HepG2 (cell line): ENCODE data around the gene TREH. TPM values are rescaled to one million over a fixed set of nuclear protein-coding genes. Genes with fewer than 3 reads are reported as not detected.

ENCODE experiments used
- FOSL2 ChIP-seq: sonication (generic); formaldehyde crosslinking; IDR thresholded peaks from 2 replicates; pipeline ENCODE4 v1.4.0; 2020; ENCODE audit warnings: missing genetic modification reagents
- KDM2A ChIP-seq: sonication (generic); formaldehyde crosslinking; IDR thresholded peaks from 2 replicates; pipeline ENCODE4 v1.4.0; 2020; ENCODE audit warnings: low read depth, missing genetic modification reagents, borderline replicate concordance
- KLF16 ChIP-seq, 2 experiments: sonication (generic) in 1 of 2; formaldehyde crosslinking in 1 of 2; IDR thresholded peaks; 2 replicates each; pipeline versions ENCODE4 v1.6.1 to v1.8.0; 2016 to 2023; ENCODE audit warnings: missing genetic modification reagents in 2 of 2, missing compliant biosample characterization in 1 of 2
- SMARCE1 ChIP-seq: fragments of 450-650 bp; IDR thresholded peaks from 2 replicates; pipeline ENCODE4 v1.6.1; 2017; ENCODE audit warnings: borderline replicate concordance
- ZNF556 ChIP-seq: sonication (generic); formaldehyde crosslinking; IDR thresholded peaks from 2 replicates; pipeline ENCODE4 v1.4.0; 2020; ENCODE audit warnings: mild to moderate bottlenecking, missing genetic modification reagents, borderline replicate concordance
- polyA plus RNA-seq, 8 experiments: library from polyadenylated mRNA; depleted of rRNA in 3 of 8; stranded (reverse) in 7 of 8; unstranded in 1 of 8; fragments of >200 nt; fragmentation: Illumina TruSeq in 4 of 8; extraction: Trizol in 4 of 8; gene quantifications; 2 replicates each; pipeline versions ENCODE4 v1.2.1 to v1.2.3, GENCODE V29; 2011 to 2016; ENCODE audit warnings: low read depth in 4 of 8, missing spikeins in 1 of 8, mixed read lengths in 1 of 8; ENCODE audit not compliant: insufficient read depth in 1 of 8
- total RNA-seq, 5 experiments: library from RNA; depleted of rRNA; stranded (reverse); fragments of >200 nt; fragmentation: Illumina TruSeq; extraction: Trizol; gene quantifications; 2 replicates each; pipeline ENCODE4 v1.2.3, GENCODE V29; 2016; ENCODE audit warnings: low read depth in 1 of 5
- TF ChIP-seq, protein P1 (sequence below): sonication (generic); formaldehyde crosslinking; IDR thresholded peaks from 2 replicates; pipeline ENCODE4 v1.5.1; 2020; ENCODE audit warnings: missing genetic modification reagents, mild to moderate bottlenecking, borderline replicate concordance
- TF ChIP-seq, protein P2 (sequence below): sonication (generic); formaldehyde crosslinking; IDR thresholded peaks from 2 replicates; pipeline ENCODE4 v1.4.0; 2020; ENCODE audit warnings: mild to moderate bottlenecking, missing genetic modification reagents, borderline replicate concordance
- TF ChIP-seq, protein P3 (sequence below): sonication (generic); formaldehyde crosslinking; IDR thresholded peaks from 2 replicates; pipeline ENCODE4 v1.8.1; 2023; ENCODE audit warnings: mild to moderate bottlenecking, inconsistent platforms, moderate library complexity, missing genetic modification reagents, borderline replicate concordance

The TREH gene
- total and polyA plus RNA-seq, 2 of the 13 experiments (the other 11 are each of a cell fraction or from before 2014, with no cell fraction given): 0.53 to 0.86 TPM

DNA sequence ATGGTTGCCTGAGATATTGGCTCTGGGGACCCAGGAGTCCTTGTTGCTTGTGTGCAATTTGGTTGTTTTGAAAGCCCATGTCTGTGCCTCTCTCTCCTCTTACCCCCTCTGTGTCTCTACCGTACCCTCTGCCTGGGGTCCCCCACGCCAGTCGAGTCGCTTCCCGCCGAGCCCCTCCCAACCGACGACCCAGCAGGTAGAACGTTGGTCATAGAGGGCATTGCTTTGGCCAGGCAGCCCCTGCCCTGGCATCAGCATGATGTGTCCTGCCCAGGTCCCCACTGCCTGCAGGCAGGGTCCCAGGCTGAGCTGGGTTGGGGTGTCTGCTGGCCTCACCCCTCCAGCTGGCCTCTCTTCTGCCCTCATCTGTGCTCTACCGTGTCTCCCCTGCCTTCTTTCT, 35.0 kb downstream of the TREH start (continued):
- TF ChIP-seq, protein P1, sequence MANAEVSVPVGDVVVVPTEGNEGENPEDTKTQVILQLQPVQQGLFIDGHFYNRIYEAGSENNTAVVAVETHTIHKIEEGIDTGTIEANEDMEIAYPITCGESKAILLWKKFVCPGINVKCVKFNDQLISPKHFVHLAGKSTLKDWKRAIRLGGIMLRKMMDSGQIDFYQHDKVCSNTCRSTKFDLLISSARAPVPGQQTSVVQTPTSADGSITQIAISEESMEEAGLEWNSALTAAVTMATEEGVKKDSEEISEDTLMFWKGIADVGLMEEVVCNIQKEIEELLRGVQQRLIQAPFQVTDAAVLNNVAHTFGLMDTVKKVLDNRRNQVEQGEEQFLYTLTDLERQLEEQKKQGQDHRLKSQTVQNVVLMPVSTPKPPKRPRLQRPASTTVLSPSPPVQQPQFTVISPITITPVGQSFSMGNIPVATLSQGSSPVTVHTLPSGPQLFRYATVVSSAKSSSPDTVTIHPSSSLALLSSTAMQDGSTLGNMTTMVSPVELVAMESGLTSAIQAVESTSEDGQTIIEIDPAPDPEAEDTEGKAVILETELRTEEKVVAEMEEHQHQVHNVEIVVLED (CRISPR knock-in tag): no peak
- no peak for TF ChIP-seq FOSL2
- TF ChIP-seq, protein P2, sequence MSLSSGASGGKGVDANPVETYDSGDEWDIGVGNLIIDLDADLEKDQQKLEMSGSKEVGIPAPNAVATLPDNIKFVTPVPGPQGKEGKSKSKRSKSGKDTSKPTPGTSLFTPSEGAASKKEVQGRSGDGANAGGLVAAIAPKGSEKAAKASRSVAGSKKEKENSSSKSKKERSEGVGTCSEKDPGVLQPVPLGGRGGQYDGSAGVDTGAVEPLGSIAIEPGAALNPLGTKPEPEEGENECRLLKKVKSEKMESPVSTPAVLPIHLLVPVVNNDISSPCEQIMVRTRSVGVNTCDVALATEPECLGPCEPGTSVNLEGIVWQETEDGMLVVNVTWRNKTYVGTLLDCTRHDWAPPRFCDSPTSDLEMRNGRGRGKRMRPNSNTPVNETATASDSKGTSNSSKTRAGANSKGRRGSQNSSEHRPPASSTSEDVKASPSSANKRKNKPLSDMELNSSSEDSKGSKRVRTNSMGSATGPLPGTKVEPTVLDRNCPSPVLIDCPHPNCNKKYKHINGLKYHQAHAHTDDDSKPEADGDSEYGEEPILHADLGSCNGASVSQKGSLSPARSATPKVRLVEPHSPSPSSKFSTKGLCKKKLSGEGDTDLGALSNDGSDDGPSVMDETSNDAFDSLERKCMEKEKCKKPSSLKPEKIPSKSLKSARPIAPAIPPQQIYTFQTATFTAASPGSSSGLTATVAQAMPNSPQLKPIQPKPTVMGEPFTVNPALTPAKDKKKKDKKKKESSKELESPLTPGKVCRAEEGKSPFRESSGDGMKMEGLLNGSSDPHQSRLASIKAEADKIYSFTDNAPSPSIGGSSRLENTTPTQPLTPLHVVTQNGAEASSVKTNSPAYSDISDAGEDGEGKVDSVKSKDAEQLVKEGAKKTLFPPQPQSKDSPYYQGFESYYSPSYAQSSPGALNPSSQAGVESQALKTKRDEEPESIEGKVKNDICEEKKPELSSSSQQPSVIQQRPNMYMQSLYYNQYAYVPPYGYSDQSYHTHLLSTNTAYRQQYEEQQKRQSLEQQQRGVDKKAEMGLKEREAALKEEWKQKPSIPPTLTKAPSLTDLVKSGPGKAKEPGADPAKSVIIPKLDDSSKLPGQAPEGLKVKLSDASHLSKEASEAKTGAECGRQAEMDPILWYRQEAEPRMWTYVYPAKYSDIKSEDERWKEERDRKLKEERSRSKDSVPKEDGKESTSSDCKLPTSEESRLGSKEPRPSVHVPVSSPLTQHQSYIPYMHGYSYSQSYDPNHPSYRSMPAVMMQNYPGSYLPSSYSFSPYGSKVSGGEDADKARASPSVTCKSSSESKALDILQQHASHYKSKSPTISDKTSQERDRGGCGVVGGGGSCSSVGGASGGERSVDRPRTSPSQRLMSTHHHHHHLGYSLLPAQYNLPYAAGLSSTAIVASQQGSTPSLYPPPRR (CRISPR knock-in tag): no peak
- TF ChIP-seq ZNF556: no peak
- no peak for TF ChIP-seq KDM2A (CRISPR knock-in tag)
- TF ChIP-seq, protein P3, sequence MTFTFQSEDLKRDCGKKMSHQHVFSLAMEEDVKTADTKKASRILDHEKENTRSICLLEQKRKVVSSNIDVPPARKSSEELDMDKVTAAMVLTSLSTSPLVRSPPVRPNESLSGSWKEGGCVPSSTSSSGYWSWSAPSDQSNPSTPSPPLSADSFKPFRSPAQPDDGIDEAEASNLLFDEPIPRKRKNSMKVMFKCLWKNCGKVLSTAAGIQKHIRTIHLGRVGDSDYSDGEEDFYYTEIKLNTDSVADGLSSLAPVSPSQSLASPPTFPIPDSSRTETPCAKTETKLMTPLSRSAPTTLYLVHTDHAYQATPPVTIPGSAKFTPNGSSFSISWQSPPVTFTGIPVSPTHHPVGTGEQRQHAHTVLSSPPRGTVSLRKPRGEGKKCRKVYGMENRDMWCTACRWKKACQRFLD (CRISPR knock-in tag): no peak
- TF ChIP-seq KLF16 (CRISPR knock-in tag; IDR thresholded peaks at IDR 0.05): no peak
- no peak for TF ChIP-seq SMARCE1
